Activated CD8-positive, alpha-beta memory T cell treated with anti-CD3 and anti-CD28 coated beads, Interleukin-2, amount 10 ng/mL, durations not matched to agents 7 days and 5 days (primary cell): ENCODE results near the gene POU2F1. TPM values are rescaled to one million over a fixed set of nuclear protein-coding genes. Genes with fewer than 3 reads are reported as not detected.
A peak's percentile ranks its signal among the peaks of the same experiment; 100 is the strongest.

Experiments
- ATAC-seq: fragments of 150-1000 bp; cut with Tn5 transposase; one replicate; pipeline ENCODE4 v1.10.0; 2021; ENCODE audit warnings: moderate library complexity
- CTCF ChIA-PET: fragments of 350-600 bp; sonication (Branson Sonifier 250); formaldehyde crosslinking; loops from one replicate; lab custom pipeline; 2021; ENCODE audit warnings: antibody characterized with exemption; lab: Charles Lee
- DNase-seq: peaks from one replicate; pipeline ENCODE4 v3.0.0-alpha.2; 2020
- H3K27ac Mint-ChIP-seq: one replicate; pipeline ENCODE4 v1.8.0; 2021; ENCODE audit warnings: mild to moderate bottlenecking, mixed read lengths
- H3K27me3 Mint-ChIP-seq: one replicate; pipeline ENCODE4 v1.8.0; 2021; ENCODE audit warnings: mixed read lengths
- H3K36me3 Mint-ChIP-seq: one replicate; pipeline ENCODE4 v1.8.0; 2021; ENCODE audit warnings: mild to moderate bottlenecking, mixed read lengths
- H3K4me1 Mint-ChIP-seq: one replicate; pipeline ENCODE4 v1.8.0; 2021; ENCODE audit warnings: mixed read lengths
- H3K4me3 Mint-ChIP-seq: one replicate; pipeline ENCODE4 v1.8.0; 2021; ENCODE audit warnings: mild to moderate bottlenecking, moderate library complexity, mixed read lengths
- H3K9me3 Mint-ChIP-seq: one replicate; pipeline ENCODE4 v1.8.0; 2022; ENCODE audit warnings: low read depth, mixed read lengths
- total RNA-seq, 2 experiments: library from RNA; stranded (reverse); gene quantifications; one replicate each; pipeline ENCODE4 v1.2.3, GENCODE V29; 2021

The POU2F1 gene
- total RNA-seq, 2 experiments from 2014 or later: 20.7 to 24.6 TPM

- Mint-ChIP-seq H3K36me3 (peaks cover 31% of the 10 kb centered on the region), H3K4me1 (peaks cover 20% of the 10 kb centered on the region), H3K4me3 (no peak overlapping the region), H3K27me3 (no peaks in the 10 kb centered on the region), H3K9me3 (no peaks in the 10 kb centered on the region), H3K27ac (no peak overlapping the region)
- CTCF ChIA-PET: no interaction called here
- no peak for ATAC-seq
- no peak for DNase-seq
These were observed 241.7 kb downstream of the POU2F1 start for GRCh38 chr1:167462341-167462740.

- H3K27ac Mint-ChIP-seq: no peak overlapping the region
- no peaks in the 10 kb centered on the region for H3K27me3 Mint-ChIP-seq
- peaks cover 16% of the 10 kb centered on the region for H3K4me1 Mint-ChIP-seq
- no peak for ATAC-seq
- peaks cover 28% of the 10 kb centered on the region for H3K36me3 Mint-ChIP-seq
- CTCF ChIA-PET: no interaction called here
- H3K9me3 Mint-ChIP-seq: no peaks in the 10 kb centered on the region
- no peak for DNase-seq
- H3K4me3 Mint-ChIP-seq: no peak overlapping the region
These were observed 242.4 kb downstream of the POU2F1 start for GRCh38 chr1:167463080-167463479.

- H3K27me3 Mint-ChIP-seq: no peaks in the 10 kb centered on the region
- CTCF ChIA-PET: interaction anchor here (4.0 kb wide), 1 partner anchor 8 kb away, joined by 17 read pairs; no protein-coding TSS in a partner anchor
- no peak overlapping the region for H3K27ac Mint-ChIP-seq
- peaks cover 23% of the 10 kb centered on the region for H3K4me1 Mint-ChIP-seq
- no peak for ATAC-seq
- H3K9me3 Mint-ChIP-seq: no peaks in the 10 kb centered on the region
- no peak overlapping the region for H3K4me3 Mint-ChIP-seq
- peaks cover 25% of the 10 kb centered on the region for H3K36me3 Mint-ChIP-seq
- DNase-seq: no peak
These were observed 243.3 kb downstream of the POU2F1 start for GRCh38 chr1:167463875-167464575.

- H3K27me3 Mint-ChIP-seq: no peaks in the 10 kb centered on the region
- no peak for ATAC-seq
- peak overlapping the region; percentile 71 for H3K27ac Mint-ChIP-seq
- CTCF ChIA-PET: interaction anchor here (1.2 to 4.0 kb wide), 2 partner anchors 9 to 70 kb away, joined by 5 to 17 read pairs; no protein-coding TSS in a partner anchor
- DNase-seq: no peak
- H3K9me3 Mint-ChIP-seq: no peaks in the 10 kb centered on the region
- no peak overlapping the region for H3K4me3 Mint-ChIP-seq
- H3K4me1 Mint-ChIP-seq: peaks cover 30% of the 10 kb centered on the region
- H3K36me3 Mint-ChIP-seq: peaks cover 24% of the 10 kb centered on the region
These were observed 244.3 kb downstream of the POU2F1 start for GRCh38 chr1:167465018-167465417.

GRCh38 chr1:167465743-167466142 lies 245.1 kb downstream of the POU2F1 start:
- Mint-ChIP-seq H3K27ac (no peak overlapping the region), H3K27me3 (no peaks in the 10 kb centered on the region), H3K9me3 (no peaks in the 10 kb centered on the region), H3K4me1 (peaks cover 31% of the 10 kb centered on the region), H3K36me3 (peaks cover 22% of the 10 kb centered on the region), H3K4me3 (no peak overlapping the region)
- no peak for DNase-seq
- ATAC-seq: no peak
- CTCF ChIA-PET: interaction anchor here (1.2 to 4.0 kb wide), 2 partner anchors 10 to 69 kb away, joined by 5 to 17 read pairs; no protein-coding TSS in a partner anchor

- Mint-ChIP-seq H3K4me3 (no peak overlapping the region), H3K36me3 (peaks cover 17% of the 10 kb centered on the region), H3K4me1 (peaks cover 37% of the 10 kb centered on the region), H3K27me3 (no peaks in the 10 kb centered on the region), H3K27ac (no peak overlapping the region), H3K9me3 (no peaks in the 10 kb centered on the region)
- CTCF ChIA-PET: interaction anchor here (1.3 to 4.0 kb wide), 2 partner anchors 12 to 20 kb away, joined by 3 to 17 read pairs; no protein-coding TSS in a partner anchor
- DNase-seq: no peak
- no peak for ATAC-seq
These were observed 246.5 kb downstream of the POU2F1 start for GRCh38 chr1:167467126-167467710.

- peaks cover 16% of the 10 kb centered on the region for H3K36me3 Mint-ChIP-seq
- no peaks in the 10 kb centered on the region for H3K9me3 Mint-ChIP-seq
- CTCF ChIA-PET: interaction anchor here (1.3 to 4.0 kb wide), 2 partner anchors 12 to 21 kb away, joined by 3 to 17 read pairs; no protein-coding TSS in a partner anchor
- ATAC-seq (no peak), DNase-seq (no peak)
- no peak overlapping the region for H3K4me3 Mint-ChIP-seq
- no peaks in the 10 kb centered on the region for H3K27me3 Mint-ChIP-seq
- peaks cover 41% of the 10 kb centered on the region for H3K4me1 Mint-ChIP-seq
- no peak overlapping the region for H3K27ac Mint-ChIP-seq
These were observed 247.1 kb downstream of the POU2F1 start for GRCh38 chr1:167467752-167468151.

- peaks cover 57% of the 10 kb centered on the region for H3K4me1 Mint-ChIP-seq
- no peaks in the 10 kb centered on the region for H3K27me3 Mint-ChIP-seq
- H3K27ac Mint-ChIP-seq: no peak overlapping the region
- ATAC-seq (no peak), DNase-seq (no peak)
- CTCF ChIA-PET: interaction anchor here (1.1 to 1.5 kb wide), 3 partner anchors 14 to 163 kb away, joined by 3 to 4 read pairs (median 3); partner anchors contain the start of gene CD247
- H3K36me3 Mint-ChIP-seq: peaks cover 22% of the 10 kb centered on the region
- H3K4me3 Mint-ChIP-seq: no peak overlapping the region
- no peaks in the 10 kb centered on the region for H3K9me3 Mint-ChIP-seq
These were observed 248.7 kb downstream of the POU2F1 start for GRCh38 chr1:167469280-167469965.

- H3K4me1 Mint-ChIP-seq: peaks cover 61% of the 10 kb centered on the region
- no peak for DNase-seq
- no peaks in the 10 kb centered on the region for H3K27me3 Mint-ChIP-seq
- peaks cover 21% of the 10 kb centered on the region for H3K36me3 Mint-ChIP-seq
- no peaks in the 10 kb centered on the region for H3K9me3 Mint-ChIP-seq
- CTCF ChIA-PET: interaction anchor here (0.6 to 1.2 kb wide), 2 partner anchors 27 to 62 kb away, joined by 3 read pairs; no protein-coding TSS in a partner anchor
- H3K27ac Mint-ChIP-seq: peak overlapping the region; percentile 56
- H3K4me3 Mint-ChIP-seq: no peak overlapping the region
- no peak for ATAC-seq
These were observed 250.9 kb downstream of the POU2F1 start for GRCh38 chr1:167471568-167471967.

- H3K4me3 Mint-ChIP-seq: no peak overlapping the region
- H3K36me3 Mint-ChIP-seq: peaks cover 32% of the 10 kb centered on the region
- no peaks in the 10 kb centered on the region for H3K27me3 Mint-ChIP-seq
- CTCF ChIA-PET: interaction anchor here (0.8 to 1.8 kb wide), 5 partner anchors 15 to 67 kb away, joined by 3 to 8 read pairs (median 4); no protein-coding TSS in a partner anchor
- ATAC-seq: no peak
- H3K9me3 Mint-ChIP-seq: no peaks in the 10 kb centered on the region
- H3K4me1 Mint-ChIP-seq: peaks cover 68% of the 10 kb centered on the region
- H3K27ac Mint-ChIP-seq: peak overlapping the region; percentile 61
- DNase-seq: no peak
These were observed 252.3 kb downstream of the POU2F1 start for GRCh38 chr1:167472752-167473521.

- peaks cover 39% of the 10 kb centered on the region for H3K36me3 Mint-ChIP-seq
- no peaks in the 10 kb centered on the region for H3K27me3 Mint-ChIP-seq
- peaks cover 68% of the 10 kb centered on the region for H3K4me1 Mint-ChIP-seq
- CTCF ChIA-PET: interaction anchor here (0.9 to 1.8 kb wide), 4 partner anchors 18 to 67 kb away, joined by 4 to 8 read pairs (median 4); no protein-coding TSS in a partner anchor
- no peaks in the 10 kb centered on the region for H3K9me3 Mint-ChIP-seq
- H3K4me3 Mint-ChIP-seq: peak overlapping the region; percentile 6
- peak overlapping the region; percentile 63 for H3K27ac Mint-ChIP-seq
- ATAC-seq: peak; percentile 64
- DNase-seq: no peak
These were observed 253.1 kb downstream of the POU2F1 start for GRCh38 chr1:167473761-167474160.

- Mint-ChIP-seq H3K4me1 (peaks cover 68% of the 10 kb centered on the region), H3K27me3 (no peaks in the 10 kb centered on the region), H3K4me3 (peak overlapping the region; percentile 6), H3K9me3 (no peaks in the 10 kb centered on the region), H3K27ac (peak overlapping the region; percentile 63), H3K36me3 (peaks cover 42% of the 10 kb centered on the region)
- DNase-seq: no peak
- ATAC-seq: peak; percentile 72
- CTCF ChIA-PET: interaction anchor here (0.6 to 1.7 kb wide), 3 partner anchors 18 to 68 kb away, joined by 3 to 8 read pairs (median 4); no protein-coding TSS in a partner anchor
These were observed 253.5 kb downstream of the POU2F1 start for GRCh38 chr1:167474191-167474641.
